Smooth muscle cell (in vitro differentiated cells): ENCODE results near the gene BAIAP3. TPM values are rescaled to one million over a fixed set of nuclear protein-coding genes. Genes with fewer than 3 reads are reported as not detected.

ENCODE experiments used
- DNase-seq: peaks from one replicate; lab custom pipeline; 2025; ENCODE audit not compliant: unreplicated experiment; lab: John Stamatoyannopoulos, UW
- H2AFZ ChIP-seq: fragments of 200-600 bp; sonication (generic); 2 replicates; pipeline ENCODE4 v1.6.0; 2016; ENCODE audit warnings: antibody characterized with exemption, low read depth, mild to moderate bottlenecking
- H3F3A ChIP-seq: fragments of 200-600 bp; sonication (generic); 2 replicates; pipeline ENCODE4 v1.6.0; 2017; ENCODE audit warnings: antibody characterized with exemption, low read depth
- H3K27ac ChIP-seq: fragments of 200-600 bp; sonication (generic); 2 replicates; pipeline ENCODE4 v1.5.1; 2016; ENCODE audit warnings: low read depth, mild to moderate bottlenecking
- H3K27me3 ChIP-seq: fragments of 200-600 bp; sonication (generic); 2 replicates; pipeline ENCODE4 v1.6.1; 2016; ENCODE audit warnings: low read depth, mild to moderate bottlenecking
- H3K36me3 ChIP-seq: fragments of 200-600 bp; sonication (generic); 2 replicates; pipeline ENCODE4 v1.5.1; 2016; ENCODE audit warnings: low read depth
- H3K4me1 ChIP-seq: fragments of 200-600 bp; sonication (generic); 2 replicates; pipeline ENCODE4 v1.5.1; 2016; ENCODE audit warnings: low read depth
- H3K4me2 ChIP-seq: fragments of 200-600 bp; sonication (generic); 2 replicates; pipeline ENCODE4 v1.6.0; 2016; ENCODE audit warnings: mild to moderate bottlenecking
- H3K4me3 ChIP-seq: fragments of 200-600 bp; sonication (generic); 2 replicates; pipeline ENCODE4 v1.5.1; 2016; ENCODE audit warnings: mild to moderate bottlenecking
- H3K79me2 ChIP-seq: fragments of 200-600 bp; sonication (generic); 2 replicates; pipeline ENCODE4 v1.6.0; 2016; ENCODE audit warnings: low read depth, mild to moderate bottlenecking
- H3K9ac ChIP-seq: fragments of 200-600 bp; sonication (generic); 2 replicates; pipeline ENCODE4 v1.6.0; 2016; ENCODE audit warnings: low read depth
- H3K9me3 ChIP-seq: fragments of 200-600 bp; sonication (generic); replicated peaks from 2 replicates; pipeline ENCODE4 v1.5.1; 2016; ENCODE audit warnings: low read depth
- H4K20me1 ChIP-seq: fragments of 200-600 bp; sonication (generic); 2 replicates; pipeline ENCODE4 v1.6.0; 2016; ENCODE audit warnings: low read depth
- CTCF ChIP-seq: fragments of 200-600 bp; sonication (generic); IDR thresholded peaks from 2 replicates; pipeline ENCODE4 v1.5.1; 2017; ENCODE audit warnings: borderline replicate concordance, mild to moderate bottlenecking, antibody characterized with exemption; ENCODE audit not compliant: insufficient read depth, poor library complexity, severe bottlenecking
- WGBS: methylation state at CpG from one replicate; pipeline ENCODE4 v1.1.7; 2016; ENCODE audit warnings: low lambda C conversion rate; 5-methylcytosine and 5-hydroxymethylcytosine counted together
- polyA plus RNA-seq: library from polyadenylated mRNA; unstranded; fragments of >200 nt; fragmentation: Nextera tagmentation; extraction: Ambion mirVana; gene quantifications from 2 replicates; pipeline ENCODE4 v1.2.1, GENCODE V29; 2016
- total RNA-seq: library from RNA; depleted of rRNA; stranded (reverse); fragments of >200 nt; gene quantifications from 2 replicates; pipeline ENCODE4 v1.2.3, GENCODE V29; 2014

BAIAP3 gene
- total and polyA plus RNA-seq, 2 experiments from 2014 or later, result 0.31 to 0.51 TPM

- Histone ChIP-seq H3K9ac (no peak overlapping the region), H3K36me3 (no peaks in the 10 kb centered on the region), H3K27ac (no peak overlapping the region), H3K4me2 (no peak overlapping the region), H2AFZ (no peak overlapping the region), H3K4me3 (no peak overlapping the region), H3F3A (no peaks in the 10 kb centered on the region), H3K79me2 (no peaks in the 10 kb centered on the region), H3K4me1 (no peaks in the 10 kb centered on the region), H4K20me1 (peaks cover 15% of the 10 kb centered on the region), H3K27me3 (no peaks in the 10 kb centered on the region), H3K9me3 (no peaks in the 10 kb centered on the region)
- TF ChIP-seq CTCF, result no peak
- 95% methylated on average over 17 of the region's 24 CpGs for WGBS
- no peak for DNase-seq
Measured at GRCh38 chr16:1366712-1367299, 33.4 kb downstream of the BAIAP3 start.

- Histone ChIP-seq H3K27ac (no peak overlapping the region), H3K4me2 (no peak overlapping the region)
- no peak for TF ChIP-seq CTCF
Measured at GRCh38 chr16:1367486-1368174, 34.2 kb downstream of the BAIAP3 start.

GRCh38 chr16:1371054-1371978 lies 37.9 kb downstream of the BAIAP3 start:
- no peak overlapping the region for H3K4me3 ChIP-seq
- no peaks in the 10 kb centered on the region for H3K9me3 ChIP-seq
- 96% methylated on average over 28 of the region's 33 CpGs for WGBS
- no peaks in the 10 kb centered on the region for H3K27me3 ChIP-seq
- H3K9ac ChIP-seq, result no peak overlapping the region
- no peak for DNase-seq
- H4K20me1 ChIP-seq, result peaks cover under 1% of the 10 kb centered on the region
- H3K4me1 ChIP-seq, result no peaks in the 10 kb centered on the region
- H3K4me2 ChIP-seq, result no peak overlapping the region
- no peaks in the 10 kb centered on the region for H3F3A ChIP-seq
- no peak overlapping the region for H2AFZ ChIP-seq
- H3K79me2 ChIP-seq, result no peaks in the 10 kb centered on the region
- TF ChIP-seq CTCF, result no peak
- no peak overlapping the region for H3K27ac ChIP-seq
- no peaks in the 10 kb centered on the region for H3K36me3 ChIP-seq

More at GRCh38 chr16:1367486-1368174, 34.2 kb downstream of the BAIAP3 start:
- no peaks in the 10 kb centered on the region for H3K9me3 ChIP-seq
- peaks cover 13% of the 10 kb centered on the region for H4K20me1 ChIP-seq
- H3K79me2 ChIP-seq, result no peaks in the 10 kb centered on the region
- H3K9ac ChIP-seq, result no peak overlapping the region
- no peaks in the 10 kb centered on the region for H3K4me1 ChIP-seq
- H3K27me3 ChIP-seq, result no peaks in the 10 kb centered on the region
- H3K4me3 ChIP-seq, result no peak overlapping the region
- H2AFZ ChIP-seq, result no peak overlapping the region
- no peaks in the 10 kb centered on the region for H3K36me3 ChIP-seq
- WGBS, result 91% methylated on average over 18 of the region's 27 CpGs
- no peak for DNase-seq
- H3F3A ChIP-seq, result no peaks in the 10 kb centered on the region
